CD14-positive monocyte (primary cell): Measurements from ENCODE around the gene IL15RA. TPM values are rescaled to one million over a fixed set of nuclear protein-coding genes. Genes with fewer than 3 reads are reported as not detected.

ENCODE experiments used
- DNase-seq, 3 donors: peaks; one replicate each; pipeline ENCODE4 v3.0.0-alpha.2; 2011 to 2022
- H2AFZ ChIP-seq: 2 replicates; pipeline ENCODE4 v1.6.0; 2012; ENCODE audit warnings: mild to moderate bottlenecking, low read depth, low read length, inconsistent platforms; ENCODE audit not compliant: insufficient read depth, poor library complexity, severe bottlenecking
- H3K27ac ChIP-seq, 2 donors: 1 replicate in 1 of 2; 2 replicates in 1 of 2; pipeline ENCODE4 v1.5.1; 2012 to 2013; ENCODE audit warnings: low read length in 2 of 2, control low read depth in 1 of 2, inconsistent platforms in 1 of 2, low read depth in 1 of 2, mild to moderate bottlenecking in 1 of 2
- H3K27me3 ChIP-seq, 2 donors: one replicate each; pipeline versions ENCODE4 v1.6.0 to v1.6.1; 2011 to 2013; ENCODE audit warnings: low read length in 2 of 2; ENCODE audit not compliant: control insufficient read depth in 2 of 2, insufficient read depth in 2 of 2
- H3K36me3 ChIP-seq, 2 donors: replicated peaks in 1 of 2; 1 replicate in 1 of 2; 2 replicates in 1 of 2; pipeline versions ENCODE4 v1.5.1 to v1.6.1; 2012 to 2013; ENCODE audit warnings: low read length in 2 of 2, control low read depth in 1 of 2, inconsistent platforms in 1 of 2, mild to moderate bottlenecking in 1 of 2; ENCODE audit not compliant: insufficient read depth in 2 of 2, control insufficient read depth in 1 of 2
- H3K4me1 ChIP-seq, 2 donors: 1 replicate in 1 of 2; 2 replicates in 1 of 2; pipeline versions ENCODE4 v1.5.1 to v1.6.1; 2012 to 2013; ENCODE audit warnings: low read length in 2 of 2, control low read depth in 1 of 2, inconsistent platforms in 1 of 2, mild to moderate bottlenecking in 1 of 2, moderate library complexity in 1 of 2; ENCODE audit not compliant: insufficient read depth in 2 of 2, control insufficient read depth in 1 of 2
- H3K4me2 ChIP-seq: replicated peaks from 2 replicates; pipeline ENCODE3; 2012; ENCODE audit warnings: low read length, moderate library complexity, mild to moderate bottlenecking; ENCODE audit not compliant: poor library complexity, severe bottlenecking; ENCODE audit errors: extremely low read depth
- H3K4me3 ChIP-seq, 3 experiments: fragments of 200-600 bp in 1 of 3; sonication (generic) in 1 of 3; replicated peaks in 1 of 3; 1 replicate in 2 of 3; 2 replicates in 1 of 3; pipeline ENCODE4 v1.5.1; 2011 to 2013; ENCODE audit warnings: low read length in 3 of 3, mild to moderate bottlenecking in 3 of 3, control low read depth in 2 of 3, low read depth in 2 of 3, inconsistent platforms in 1 of 3, moderate library complexity in 1 of 3
- H3K79me2 ChIP-seq: 2 replicates; pipeline ENCODE4 v1.6.0; 2012; ENCODE audit warnings: mild to moderate bottlenecking, control low read depth, inconsistent platforms, low read length, moderate library complexity; ENCODE audit not compliant: insufficient read depth
- H3K9ac ChIP-seq: 2 replicates; pipeline ENCODE4 v1.6.0; 2017; ENCODE audit warnings: low read length, mild to moderate bottlenecking; ENCODE audit not compliant: insufficient read depth, poor library complexity, severe bottlenecking
- H3K9me3 ChIP-seq, 2 donors: replicated peaks in 1 of 2; 1 replicate in 1 of 2; 2 replicates in 1 of 2; pipeline versions ENCODE4 v1.5.1 to v1.6.1; 2012 to 2013; ENCODE audit warnings: low read length in 2 of 2, control low read depth in 1 of 2; ENCODE audit not compliant: control insufficient read depth in 1 of 2, insufficient read depth in 1 of 2
- H4K20me1 ChIP-seq: 2 replicates; pipeline ENCODE4 v1.6.0; 2012; ENCODE audit warnings: mild to moderate bottlenecking, low read length, control low read depth, moderate library complexity; ENCODE audit not compliant: insufficient read depth
- H3K27ac Mint-ChIP-seq, 7 donors: one replicate each; pipeline ENCODE4 v1.8.0; 2020; ENCODE audit warnings: mild to moderate bottlenecking in 7 of 7, mixed read lengths in 7 of 7, moderate library complexity in 6 of 7, inconsistent platforms in 2 of 7
- H3K27me3 Mint-ChIP-seq, 3 donors: one replicate each; pipeline ENCODE4 v1.8.0; 2021 to 2022; ENCODE audit warnings: low read depth in 3 of 3, mild to moderate bottlenecking in 3 of 3, mixed read lengths in 3 of 3, moderate library complexity in 3 of 3, inconsistent platforms in 1 of 3
- H3K36me3 Mint-ChIP-seq, 2 donors: one replicate each; pipeline ENCODE4 v1.8.0; 2020; ENCODE audit warnings: mixed read lengths in 2 of 2, inconsistent platforms in 1 of 2, mild to moderate bottlenecking in 1 of 2
- H3K4me1 Mint-ChIP-seq: one replicate; pipeline ENCODE4 v1.8.0; 2020; ENCODE audit warnings: mild to moderate bottlenecking, mixed read lengths
- H3K4me3 Mint-ChIP-seq, 2 donors: one replicate each; pipeline ENCODE4 v1.8.0; 2020; ENCODE audit warnings: mild to moderate bottlenecking in 2 of 2, mixed read lengths in 2 of 2, moderate library complexity in 1 of 2
- H3K9me3 Mint-ChIP-seq, 7 donors: one replicate each; pipeline ENCODE4 v1.8.0; 2020 to 2022; ENCODE audit warnings: mixed read lengths in 7 of 7, mild to moderate bottlenecking in 6 of 7, moderate library complexity in 6 of 7, inconsistent platforms in 2 of 7
- CTCF ChIP-seq: fragments of 200-600 bp; IDR thresholded peaks from one replicate; pipeline ENCODE4 v1.8.0; 2022; ENCODE audit warnings: antibody characterized with exemption, mild to moderate bottlenecking
- WGBS: methylation state at CpG from one replicate; pipeline ENCODE4 v1.1.5; 2013; ENCODE audit warnings: missing lambda C conversion rate; ENCODE audit not compliant: insufficient coverage; 5-methylcytosine and 5-hydroxymethylcytosine counted together
- intact Hi-C, 2 donors: fragments of 100-400 bp; cut with micrococcal nuclease; formaldehyde crosslinking; loops; one replicate each; pipeline versions ENCODE4 v1.15.0 to v1.15.1; 2023
- polyA plus RNA-seq, 3 donors: library from polyadenylated mRNA; depleted of rRNA in 1 of 3; unstranded in 2 of 3; stranded (reverse) in 1 of 3; fragments of 300-500 nt in 2 of 3; fragments of >200 nt in 1 of 3; fragmentation: Illumina TruSeq in 2 of 3; gene quantifications; 1 replicate in 2 of 3; 2 replicates in 1 of 3; pipeline ENCODE4 v1.2.3, GENCODE V29; 2012 to 2021

The IL15RA gene
- polyA plus RNA-seq, 3 donors, result 12.4 to 23.1 (median 12.6) TPM

DNA sequence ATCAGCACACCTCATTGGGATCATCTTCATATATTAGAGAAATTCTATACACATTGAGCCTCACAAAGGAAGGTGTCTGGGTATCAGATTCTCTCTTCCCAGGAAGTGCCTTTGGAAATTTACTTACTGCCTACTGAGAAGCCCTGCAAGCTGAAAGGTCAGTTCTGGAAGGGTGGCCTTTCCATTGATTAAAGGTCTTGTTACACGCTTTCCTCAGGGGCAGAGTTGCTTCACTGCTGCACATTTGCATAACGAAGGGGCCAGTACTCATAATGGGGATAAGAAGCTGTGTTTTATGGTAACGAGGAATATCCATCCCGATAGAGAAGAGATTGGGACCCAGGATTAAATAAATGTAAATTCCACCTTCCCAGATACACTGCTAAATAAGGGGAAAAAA lies 19.4 kb upstream of the IL15RA start:
- intact Hi-C loops, result no loop called here
- WGBS, result no CpG with 5 or more reads among the region's 4 CpGs

GRCh38 chr10:5992398-5992797 lies 15.1 kb upstream of the IL15RA start:
- no peak overlapping the region for H3K4me3 Mint-ChIP-seq
- H3K4me2 ChIP-seq, result no peak overlapping the region
- intact Hi-C loops, result no loop called here
- no peak for TF ChIP-seq CTCF
- H2AFZ ChIP-seq, result no peak overlapping the region
- DNase-seq, result no peak
- H3K36me3 ChIP-seq, result no peaks in the 10 kb centered on the region
- H3K9ac ChIP-seq, result no peak overlapping the region
- H3K9me3 ChIP-seq, result peaks cover 3 to 11% of the 10 kb centered on the region in 2 donors
- no peaks in the 10 kb centered on the region for H3K4me1 ChIP-seq
- peaks cover 1 to 3% (median 2%) of the 10 kb centered on the region in 3 donors for H3K27me3 Mint-ChIP-seq
- H3K9me3 Mint-ChIP-seq, result peaks cover 0 to 20% (median 13%) of the 10 kb centered on the region in 7 donors
- H3K27ac Mint-ChIP-seq, result no peak overlapping the region
- no peaks in the 10 kb centered on the region for H3K79me2 ChIP-seq
- H4K20me1 ChIP-seq, result no peaks in the 10 kb centered on the region
- no peak overlapping the region for H3K4me3 ChIP-seq
- H3K36me3 Mint-ChIP-seq, result no peaks in the 10 kb centered on the region
- WGBS, result no CpG with 5 or more reads among the region's 1 CpG
- H3K27ac ChIP-seq, result no peak overlapping the region
- H3K4me1 Mint-ChIP-seq, result peaks cover 8% of the 10 kb centered on the region
- H3K27me3 ChIP-seq, result no peaks in the 10 kb centered on the region

More for the DNA sequence above, 19.4 kb upstream of the IL15RA start:
- Histone ChIP-seq H3K27ac (no peak overlapping the region), H3K9ac (no peak overlapping the region), H4K20me1 (no peaks in the 10 kb centered on the region), H3K4me1 (no peaks in the 10 kb centered on the region), H2AFZ (no peak overlapping the region), H3K9me3 (peaks cover 0 to 8% of the 10 kb centered on the region in 2 donors), H3K4me3 (no peak overlapping the region), H3K79me2 (no peaks in the 10 kb centered on the region), H3K4me2 (no peak overlapping the region), H3K36me3 (no peaks in the 10 kb centered on the region), H3K27me3 (no peaks in the 10 kb centered on the region)
- Mint-ChIP-seq H3K27ac (no peak overlapping the region), H3K4me3 (no peak overlapping the region), H3K9me3 (peaks cover 0 to 15% (median 9%) of the 10 kb centered on the region in 7 donors), H3K27me3 (peaks cover 5 to 10% (median 5%) of the 10 kb centered on the region in 3 donors), H3K36me3 (no peaks in the 10 kb centered on the region), H3K4me1 (no peaks in the 10 kb centered on the region)
- DNase-seq, result no peak
- TF ChIP-seq CTCF, result no peak
